Suprapubic skin (tissue), 3 donors: ENCODE measurements around the gene PLXNC1.

Source experiments
- POLR2A ChIP-seq, 2 donors: fragments of 450-650 bp; IDR thresholded peaks; one replicate each; pipeline ENCODE4 v1.6.1; 2017; ENCODE audit warnings: antibody characterized with exemption in 2 of 2, mild to moderate bottlenecking in 2 of 2, moderate library complexity in 2 of 2
- TF ChIP-seq, protein P1 (sequence below), 2 donors: fragments of 200-600 bp in 1 of 2; fragments of 450-650 bp in 1 of 2; sonication (generic) in 1 of 2; IDR thresholded peaks; one replicate each; pipeline ENCODE4 v1.5.1; 2016 to 2019; ENCODE audit warnings: antibody characterized with exemption in 2 of 2, mild to moderate bottlenecking in 1 of 2, moderate library complexity in 1 of 2

DNA sequence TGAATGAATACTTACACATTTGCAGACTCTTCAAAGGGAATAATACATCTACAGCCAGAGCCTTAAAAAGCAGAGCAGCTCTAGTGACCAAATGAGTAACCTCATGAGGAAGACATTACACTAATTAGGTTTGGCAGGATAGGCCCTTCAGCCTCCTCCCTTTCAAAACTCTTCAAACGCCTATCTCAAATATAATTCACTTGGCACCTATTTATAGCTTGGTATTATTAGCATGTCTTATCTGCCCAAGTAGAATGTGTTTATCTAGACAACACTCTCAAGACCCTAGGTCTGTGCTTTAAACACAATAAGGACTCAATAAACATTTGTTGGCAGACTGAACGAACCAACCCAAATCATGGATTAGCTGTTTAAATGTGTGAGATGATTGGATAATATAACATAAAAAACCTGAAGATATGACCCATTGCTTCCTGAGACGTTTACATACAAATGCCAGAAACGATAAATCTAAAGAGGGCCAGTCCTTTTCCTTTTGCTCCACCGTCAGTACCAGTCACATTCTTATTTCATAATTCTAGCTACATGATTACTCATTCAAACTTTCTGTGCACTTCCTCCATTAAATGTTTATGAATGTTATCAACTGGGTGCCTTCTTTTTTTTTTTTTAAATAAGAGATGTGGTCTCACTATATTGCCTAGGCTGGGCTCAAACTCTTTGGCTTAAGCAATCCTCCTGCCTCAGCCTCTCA lies 188.0 kb downstream of the PLXNC1 start:
- TF ChIP-seq, protein P1, sequence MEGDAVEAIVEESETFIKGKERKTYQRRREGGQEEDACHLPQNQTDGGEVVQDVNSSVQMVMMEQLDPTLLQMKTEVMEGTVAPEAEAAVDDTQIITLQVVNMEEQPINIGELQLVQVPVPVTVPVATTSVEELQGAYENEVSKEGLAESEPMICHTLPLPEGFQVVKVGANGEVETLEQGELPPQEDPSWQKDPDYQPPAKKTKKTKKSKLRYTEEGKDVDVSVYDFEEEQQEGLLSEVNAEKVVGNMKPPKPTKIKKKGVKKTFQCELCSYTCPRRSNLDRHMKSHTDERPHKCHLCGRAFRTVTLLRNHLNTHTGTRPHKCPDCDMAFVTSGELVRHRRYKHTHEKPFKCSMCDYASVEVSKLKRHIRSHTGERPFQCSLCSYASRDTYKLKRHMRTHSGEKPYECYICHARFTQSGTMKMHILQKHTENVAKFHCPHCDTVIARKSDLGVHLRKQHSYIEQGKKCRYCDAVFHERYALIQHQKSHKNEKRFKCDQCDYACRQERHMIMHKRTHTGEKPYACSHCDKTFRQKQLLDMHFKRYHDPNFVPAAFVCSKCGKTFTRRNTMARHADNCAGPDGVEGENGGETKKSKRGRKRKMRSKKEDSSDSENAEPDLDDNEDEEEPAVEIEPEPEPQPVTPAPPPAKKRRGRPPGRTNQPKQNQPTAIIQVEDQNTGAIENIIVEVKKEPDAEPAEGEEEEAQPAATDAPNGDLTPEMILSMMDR (IDR thresholded peaks at IDR 0.05) = no peak
- TF ChIP-seq POLR2A (IDR thresholded peaks at IDR 0.05) = no peak
